ACHN (cell line): ENCODE results near the gene KIRREL1.

ENCODE experiments used
- DNase-seq: peaks from one replicate; pipeline ENCODE4 v3.0.0-alpha.2; 2015
- in situ Hi-C: cut with HindIII; loops from 2 replicates; pipeline ENCODE4 v1.10.0; 2017; ENCODE audit warnings: low sequenced_read_pairs, low pct_ligation_motif_present, low pct_unique_long_range_greater_than_20kb

KIRREL1 gene

GRCh38 chr1:158084747-158085146 is 91.3 kb downstream of the KIRREL1 start:
- in situ Hi-C loops, result no loop called here
- DNase-seq, result no peak

DNA sequence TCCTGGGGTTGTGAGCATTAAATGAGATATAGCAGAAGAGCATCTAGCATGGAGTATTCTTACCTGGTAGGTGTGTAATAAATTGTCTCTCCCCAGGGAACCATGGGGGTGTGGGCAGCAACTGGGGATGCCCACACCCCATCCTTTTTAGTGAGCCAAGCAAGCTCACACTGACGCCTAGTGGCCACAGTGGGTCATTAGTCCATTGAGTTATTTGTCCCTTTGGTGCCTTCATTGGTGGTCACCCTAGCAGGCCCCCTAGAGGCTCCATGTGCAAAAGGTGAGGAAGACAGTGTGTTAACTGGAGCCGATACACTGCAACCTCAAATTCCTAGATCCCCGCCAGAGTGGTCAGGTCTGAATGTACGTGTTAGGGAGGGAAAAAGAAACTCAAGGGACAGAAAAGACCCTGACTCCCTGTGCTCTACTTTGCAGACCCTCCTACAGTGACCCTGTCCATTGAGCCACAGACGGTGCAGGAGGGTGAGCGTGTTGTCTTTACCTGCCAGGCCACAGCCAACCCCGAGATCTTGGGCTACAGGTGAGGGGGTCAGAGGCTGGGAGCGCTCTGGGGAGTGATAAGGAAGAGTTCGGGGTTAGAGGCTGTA is 94.0 kb downstream of the KIRREL1 start:
- DNase-seq, result peak; percentile 83
- in situ Hi-C loops, result no loop called here

DNA sequence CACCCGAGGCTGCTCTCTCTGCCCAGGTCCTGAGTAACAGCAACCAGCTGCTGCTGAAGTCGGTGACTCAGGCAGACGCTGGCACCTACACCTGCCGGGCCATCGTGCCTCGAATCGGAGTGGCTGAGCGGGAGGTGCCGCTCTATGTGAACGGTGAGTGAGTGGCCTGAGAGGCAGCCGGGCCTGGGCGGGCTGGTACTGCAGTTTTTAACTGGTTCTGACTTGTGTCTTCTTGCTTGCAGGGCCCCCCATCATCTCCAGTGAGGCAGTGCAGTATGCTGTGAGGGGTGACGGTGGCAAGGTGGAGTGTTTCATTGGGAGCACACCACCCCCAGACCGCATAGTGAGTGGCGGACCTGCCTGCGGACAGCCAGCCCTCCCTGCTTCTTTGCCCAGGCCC is 96.0 kb downstream of the KIRREL1 start:
- DNase-seq, result no peak
- in situ Hi-C loops, result no loop called here

DNA sequence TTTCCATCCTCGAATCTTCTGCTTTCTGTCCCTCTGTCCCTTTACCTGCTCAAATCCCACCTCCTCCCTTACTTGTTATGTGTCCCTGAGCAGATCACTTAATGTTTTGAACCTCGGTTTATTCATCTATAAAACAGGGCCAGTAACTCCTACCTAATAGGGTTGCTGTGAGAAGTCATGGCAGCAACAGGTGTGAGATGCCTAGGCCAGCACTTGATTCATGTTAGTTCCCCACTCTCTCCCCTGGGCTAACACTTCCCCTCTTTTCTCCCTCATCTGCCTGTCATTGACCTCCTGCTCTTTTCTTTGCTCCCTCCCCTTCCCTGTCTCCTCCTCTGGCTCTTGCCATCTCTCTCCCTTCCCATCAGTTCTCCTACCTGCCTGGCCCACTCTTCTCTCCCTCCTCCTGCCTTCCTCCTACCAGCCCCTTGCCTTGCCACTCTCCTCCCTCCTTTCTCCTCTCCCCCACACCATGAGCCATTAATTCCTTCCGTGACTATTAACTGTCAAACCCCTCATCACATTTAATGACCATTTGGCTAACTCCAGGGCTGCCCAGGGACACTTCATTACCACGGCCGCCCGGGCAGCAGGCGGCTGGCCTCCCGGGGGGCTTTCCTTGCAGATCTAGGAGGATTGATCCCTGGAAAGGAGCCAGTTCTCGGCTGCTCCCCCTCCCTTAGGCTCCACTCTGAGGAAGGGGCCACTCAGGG is 96.6 kb downstream of the KIRREL1 start:
- in situ Hi-C loops, result no loop called here
- DNase-seq, result no peak

DNA sequence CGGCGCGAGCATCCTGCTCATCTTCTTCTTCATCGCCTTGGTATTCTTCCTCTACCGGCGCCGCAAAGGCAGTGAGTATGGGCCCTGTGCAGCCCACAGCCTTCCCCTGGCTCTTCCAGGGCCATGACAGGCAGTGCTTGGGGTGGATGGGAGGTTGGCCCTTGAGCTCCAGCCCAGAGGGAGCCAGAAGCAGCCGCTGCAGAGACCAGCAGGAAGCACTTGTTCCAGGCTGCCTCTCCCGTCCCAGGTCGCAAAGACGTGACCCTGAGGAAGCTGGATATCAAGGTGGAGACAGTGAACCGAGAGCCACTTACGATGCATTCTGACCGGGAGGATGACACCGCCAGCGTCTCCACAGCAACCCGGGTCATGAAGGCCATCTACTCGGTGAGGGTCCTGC is 99.9 kb downstream of the KIRREL1 start:
- in situ Hi-C loops, result no loop called here
- DNase-seq, result no peak

DNA sequence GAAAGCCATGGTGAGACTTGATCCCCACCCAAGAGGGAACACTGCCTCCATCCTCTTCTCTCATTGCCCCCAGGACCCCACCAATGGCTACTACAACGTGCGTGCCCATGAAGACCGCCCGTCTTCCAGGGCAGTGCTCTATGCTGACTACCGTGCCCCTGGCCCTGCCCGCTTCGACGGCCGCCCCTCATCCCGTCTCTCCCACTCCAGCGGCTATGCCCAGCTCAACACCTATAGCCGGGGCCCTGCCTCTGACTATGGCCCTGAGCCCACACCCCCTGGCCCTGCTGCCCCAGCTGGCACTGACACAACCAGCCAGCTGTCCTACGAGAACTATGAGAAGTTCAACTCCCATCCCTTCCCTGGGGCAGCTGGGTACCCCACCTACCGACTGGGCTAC is 101.1 kb downstream of the KIRREL1 start:
- in situ Hi-C loops, result no loop called here
- no peak for DNase-seq

GRCh38 chr1:158095737-158096335 is 102.4 kb downstream of the KIRREL1 start:
- in situ Hi-C loops, result no loop called here

GRCh38 chr1:158098256-158098655 is 104.8 kb downstream of the KIRREL1 start:
- no peak for DNase-seq
- in situ Hi-C loops, result no loop called here

More at GRCh38 chr1:158095737-158096335, 102.4 kb downstream of the KIRREL1 start:
- peak; percentile 60 for DNase-seq

GRCh38 chr1:158099185-158099584 is 105.7 kb downstream of the KIRREL1 start:
- in situ Hi-C loops, result no loop called here
- DNase-seq, result no peak

DNA sequence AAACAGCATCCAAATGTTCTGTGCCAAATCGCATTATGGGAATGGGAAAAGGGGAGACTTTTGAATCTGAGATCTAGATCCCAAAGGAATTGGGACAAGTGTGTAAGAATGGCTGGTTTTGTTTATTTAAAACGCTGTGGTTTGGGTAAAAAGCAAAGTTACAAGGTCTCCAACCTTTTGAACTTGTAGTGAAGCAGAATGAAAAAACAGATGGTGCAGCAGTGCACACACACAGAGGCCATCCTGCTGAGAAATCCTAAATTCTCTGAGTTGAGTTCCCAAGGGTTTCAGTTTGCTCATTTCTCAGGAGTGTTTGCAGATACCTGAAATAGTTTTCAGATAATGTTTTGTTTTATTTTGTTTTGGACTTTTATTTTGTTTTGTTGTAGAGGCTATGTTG is 107.1 kb downstream of the KIRREL1 start:
- DNase-seq, result no peak
- in situ Hi-C loops, result no loop called here

DNA sequence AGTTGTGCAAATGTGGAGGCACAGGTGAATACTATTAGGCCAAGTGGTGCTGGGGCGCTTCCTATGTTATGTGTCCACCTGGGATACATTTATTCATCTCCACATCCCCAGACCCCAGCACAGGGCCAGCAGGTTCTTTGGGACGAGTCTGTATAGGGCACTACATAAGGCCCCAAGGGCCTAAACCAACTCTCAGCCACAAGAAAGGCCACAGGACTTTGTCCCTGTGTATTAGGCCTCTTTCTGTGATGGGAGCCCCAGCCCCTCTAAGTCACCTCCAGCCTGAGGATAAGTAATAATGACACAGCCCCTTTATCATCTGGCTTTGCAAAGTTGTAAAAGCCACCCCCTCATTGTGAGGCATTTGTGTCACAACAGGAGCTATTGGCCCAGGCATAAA is 108.0 kb downstream of the KIRREL1 start:
- no peak for DNase-seq
- in situ Hi-C loops, result no loop called here

- in situ Hi-C loops, result no loop called here
Observed at GRCh38 chr1:158101927-158102326, 108.5 kb downstream of the KIRREL1 start.

GRCh38 chr1:158102881-158103674 is 109.6 kb downstream of the KIRREL1 start:
- DNase-seq, result no peak
- in situ Hi-C loops, result no loop called here

More at GRCh38 chr1:158101927-158102326, 108.5 kb downstream of the KIRREL1 start:
- peak; percentile 74 for DNase-seq

GRCh38 chr1:158103861-158104522 is 110.5 kb downstream of the KIRREL1 start:
- in situ Hi-C loops, result no loop called here

GRCh38 chr1:158104891-158105290 is 111.4 kb downstream of the KIRREL1 start:
- no peak for DNase-seq
- in situ Hi-C loops, result no loop called here

More at GRCh38 chr1:158103861-158104522, 110.5 kb downstream of the KIRREL1 start:
- no peak for DNase-seq

GRCh38 chr1:158105352-158106095 is 112.1 kb downstream of the KIRREL1 start:
- in situ Hi-C loops, result no loop called here
- no peak for DNase-seq

DNA sequence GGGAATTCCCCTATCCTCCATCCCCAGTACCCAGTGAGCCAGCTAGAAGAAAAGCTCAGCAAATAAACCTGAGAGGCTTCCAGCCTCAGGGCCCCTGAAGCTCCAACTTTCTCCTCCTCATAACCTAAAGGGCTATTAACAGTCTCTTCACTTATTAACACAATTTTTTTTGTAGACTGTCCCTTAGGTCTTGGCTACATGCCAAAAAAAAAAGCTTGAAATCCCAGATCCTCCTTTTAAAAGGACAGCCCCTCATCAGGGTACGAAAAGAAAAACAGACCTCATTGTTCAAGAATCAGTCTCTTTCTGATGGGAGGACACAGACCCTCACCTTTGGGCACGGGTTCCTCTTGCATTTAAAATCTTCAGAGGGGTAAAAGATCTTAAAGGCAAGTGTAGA is 114.5 kb downstream of the KIRREL1 start:
- in situ Hi-C loops, result no loop called here
- no peak for DNase-seq
